B cell (primary cell): ENCODE data around the gene UCHL3. TPM values are rescaled to one million over a fixed set of nuclear protein-coding genes. Genes with fewer than 3 reads are reported as not detected.

Experiments used
- ATAC-seq: fragments of 200-7000 bp; cut with Tn5 transposase; one replicate; pipeline ENCODE4 v1.10.0; 2021; ENCODE audit warnings: low read depth, mild to moderate bottlenecking, moderate number of reproducible peaks, moderate library complexity
- CTCF ChIA-PET: fragments of 350-600 bp; sonication (Branson Sonifier 250); formaldehyde crosslinking; loops from one replicate; lab custom pipeline; 2021; ENCODE audit warnings: antibody characterized with exemption, inconsistent platforms; lab: Charles Lee
- POLR2A ChIA-PET: fragments of 350-600 bp; sonication (Branson Sonifier 250); formaldehyde crosslinking; loops from one replicate; lab custom pipeline; 2021; ENCODE audit warnings: antibody characterized with exemption; lab: Charles Lee
- DNase-seq: peaks from one replicate; pipeline ENCODE4 v3.0.0; 2013
- H2AFZ ChIP-seq: 2 replicates; pipeline ENCODE4 v1.6.1; 2012; ENCODE audit warnings: mild to moderate bottlenecking, low read depth, low read length; ENCODE audit not compliant: insufficient read depth, poor library complexity, severe bottlenecking
- H3K27ac ChIP-seq, 2 donors: 1 replicate in 1 of 2; 2 replicates in 1 of 2; pipeline ENCODE4 v1.5.1; 2012 to 2013; ENCODE audit warnings: low read length in 2 of 2, mild to moderate bottlenecking in 2 of 2, moderate library complexity in 1 of 2
- H3K27me3 ChIP-seq, 4 experiments: fragments of 200-600 bp in 1 of 4; sonication (generic) in 1 of 4; replicated peaks in 1 of 4; 1 replicate in 2 of 4; 2 replicates in 2 of 4; pipeline versions ENCODE4 v1.6.1 to v1.7.0; 2013 to 2016; ENCODE audit warnings: low read length in 3 of 4, mild to moderate bottlenecking in 2 of 4, mixed read lengths in 1 of 4, moderate library complexity in 1 of 4; ENCODE audit not compliant: insufficient read depth in 4 of 4, control insufficient read depth in 3 of 4; ENCODE audit errors: control extremely low read depth in 1 of 4
- H3K36me3 ChIP-seq, 2 experiments: replicated peaks in 1 of 2; 1 replicate in 1 of 2; 2 replicates in 1 of 2; pipeline versions ENCODE4 v1.6.1 to v1.7.1; 2013; ENCODE audit warnings: low read length in 1 of 2; ENCODE audit not compliant: insufficient read depth in 2 of 2, control insufficient read depth in 1 of 2; ENCODE audit errors: control extremely low read depth in 1 of 2, extremely low read depth in 1 of 2
- H3K4me1 ChIP-seq, 2 donors: fragments of 200-600 bp in 1 of 2; sonication (generic) in 1 of 2; 1 replicate in 1 of 2; 2 replicates in 1 of 2; pipeline versions ENCODE4 v1.5.1 to v1.6.1; 2013 to 2017; ENCODE audit warnings: low read length in 2 of 2; ENCODE audit not compliant: control insufficient read depth in 2 of 2, insufficient read depth in 2 of 2
- H3K4me2 ChIP-seq: replicated peaks from 2 replicates; pipeline ENCODE3; 2012; ENCODE audit warnings: mild to moderate bottlenecking, low read depth, low read length; ENCODE audit not compliant: poor library complexity, severe bottlenecking
- H3K4me3 ChIP-seq, 5 experiments: fragments of 200-600 bp in 1 of 5; sonication (generic) in 1 of 5; 1 replicate in 3 of 5; 2 replicates in 2 of 5; pipeline versions ENCODE4 v1.5.1 to v1.7.0; 2011 to 2016; ENCODE audit warnings: low read length in 4 of 5, mild to moderate bottlenecking in 4 of 5, low read depth in 2 of 5, control low read depth in 1 of 5, moderate library complexity in 1 of 5; ENCODE audit not compliant: insufficient read depth in 1 of 5; ENCODE audit errors: control extremely low read depth in 1 of 5, extremely low read depth in 1 of 5
- H3K79me2 ChIP-seq: fragments of 200-600 bp; sonication (generic); one replicate; pipeline ENCODE4 v1.6.0; 2016; ENCODE audit warnings: low read length; ENCODE audit not compliant: control insufficient read depth, insufficient read depth
- H3K9ac ChIP-seq: fragments of 200-600 bp; sonication (generic); 2 replicates; pipeline ENCODE4 v1.6.1; 2017; ENCODE audit warnings: mild to moderate bottlenecking, low read length, moderate library complexity
- H3K9me3 ChIP-seq, 3 donors: one replicate each; pipeline versions ENCODE4 v1.6.1 to v1.7.1; 2013; ENCODE audit warnings: low read length in 2 of 3; ENCODE audit not compliant: control insufficient read depth in 2 of 3, insufficient read depth in 1 of 3; ENCODE audit errors: control extremely low read depth in 1 of 3
- H4K20me1 ChIP-seq: 2 replicates; pipeline ENCODE4 v1.6.0; 2012; ENCODE audit warnings: mild to moderate bottlenecking, low read length; ENCODE audit not compliant: insufficient read depth, control insufficient read depth, poor library complexity, severe bottlenecking
- H3K27ac Mint-ChIP-seq: one replicate; pipeline ENCODE4 v1.8.0; 2021; ENCODE audit warnings: mixed read lengths
- H3K27me3 Mint-ChIP-seq: one replicate; pipeline ENCODE4 v1.8.0; 2021; ENCODE audit warnings: mixed read lengths
- H3K4me1 Mint-ChIP-seq: one replicate; pipeline ENCODE4 v1.8.0; 2021; ENCODE audit warnings: mixed read lengths
- H3K4me3 Mint-ChIP-seq: one replicate; pipeline ENCODE4 v1.8.0; 2021; ENCODE audit warnings: mixed read lengths
- H3K9me3 Mint-ChIP-seq: one replicate; pipeline ENCODE4 v1.8.0; 2022; ENCODE audit warnings: mixed read lengths; ENCODE audit not compliant: insufficient read depth
- CTCF ChIP-seq: fragments of 200-600 bp; IDR thresholded peaks from one replicate; pipeline ENCODE4 v1.8.0; 2022; ENCODE audit warnings: antibody characterized with exemption, mild to moderate bottlenecking
- EZH2 ChIP-seq: IDR thresholded peaks from 2 replicates; pipeline ENCODE4 v1.6.1; 2012; ENCODE audit warnings: borderline replicate concordance, low read depth, mild to moderate bottlenecking, moderate library complexity, low read length; ENCODE audit not compliant: insufficient read depth, poor library complexity, severe bottlenecking
- WGBS: methylation state at CpG from one replicate; pipeline ENCODE4 v1.1.5; 2013; ENCODE audit warnings: missing lambda C conversion rate; ENCODE audit not compliant: insufficient coverage; 5-methylcytosine and 5-hydroxymethylcytosine counted together
- intact Hi-C: fragments of 100-400 bp; cut with micrococcal nuclease; formaldehyde crosslinking; loops from one replicate; pipeline ENCODE4 v1.10.0; 2022
- polyA plus RNA-seq: library from polyadenylated mRNA; depleted of rRNA; stranded (reverse); fragments of >200 nt; gene quantifications from 2 replicates; pipeline ENCODE4 v1.2.3, GENCODE V29; 2012
- total RNA-seq, 2 donors: library from RNA; stranded (reverse); fragments of 120-200 nt in 1 of 2; gene quantifications; 1 replicate in 1 of 2; 2 replicates in 1 of 2; pipeline versions ENCODE4 v1.2.3 to v1.2.4, GENCODE V29; 2013 to 2022

UCHL3 gene
- total and polyA plus RNA-seq, 2 donors (not counting 1 experiment from before 2014, with no cell fraction given) = 13.3 to 13.5 TPM

- Mint-ChIP-seq H3K27me3 (no peaks in the 10 kb centered on the region), H3K9me3 (no peaks in the 10 kb centered on the region), H3K4me1 (peaks cover 13% of the 10 kb centered on the region), H3K4me3 (no peak overlapping the region), H3K27ac (no peak overlapping the region)
- Histone ChIP-seq H3K9ac (no peak overlapping the region), H3K9me3 (peaks cover 0 to 5% (median 0%) of the 10 kb centered on the region in 3 donors), H3K4me2 (no peak overlapping the region), H3K27ac (no peak overlapping the region), H4K20me1 (no peaks in the 10 kb centered on the region), H3K4me1 (peaks cover 18% of the 10 kb centered on the region in 2 donors), H3K79me2 (no peaks in the 10 kb centered on the region), H3K27me3 (no peaks in the 10 kb centered on the region), H2AFZ (no peak overlapping the region), H3K4me3 (no peak overlapping the region), H3K36me3 (no peaks in the 10 kb centered on the region)
- POLR2A ChIA-PET = no interaction called here
- CTCF ChIA-PET = no interaction called here
- DNase-seq (no peak), ATAC-seq (no peak)
- WGBS = 98% methylated on average over 6 of the region's 6 CpGs
- no peak for TF ChIP-seq CTCF
- TF ChIP-seq EZH2 = no peak
- intact Hi-C loops = no loop called here
Measured at GRCh38 chr13:75508002-75508548, 41.5 kb upstream of the UCHL3 start.

- ATAC-seq (no peak), DNase-seq (no peak)
- Mint-ChIP-seq H3K9me3 (no peaks in the 10 kb centered on the region), H3K4me3 (no peak overlapping the region), H3K4me1 (peaks cover 20% of the 10 kb centered on the region), H3K27ac (no peak overlapping the region), H3K27me3 (no peaks in the 10 kb centered on the region)
- no peak overlapping the region for H3K27ac ChIP-seq
- no peak overlapping the region for H2AFZ ChIP-seq
- WGBS = 100% methylated on average over 1 of the region's 3 CpGs
- H3K9ac ChIP-seq = no peak overlapping the region
- H3K79me2 ChIP-seq = no peaks in the 10 kb centered on the region
- H3K4me2 ChIP-seq = no peak overlapping the region
- intact Hi-C loops = no loop called here
- TF ChIP-seq CTCF = no peak
- TF ChIP-seq EZH2 = no peak
- H3K9me3 ChIP-seq = peaks cover 0 to 5% (median 0%) of the 10 kb centered on the region in 3 donors
- H3K36me3 ChIP-seq = no peaks in the 10 kb centered on the region
- H3K4me1 ChIP-seq = peaks cover 22 to 24% of the 10 kb centered on the region in 2 donors
- no peaks in the 10 kb centered on the region for H4K20me1 ChIP-seq
- ChIA-PET POLR2A (no interaction called here), CTCF (no interaction called here)
- no peak overlapping the region for H3K4me3 ChIP-seq
- no peaks in the 10 kb centered on the region for H3K27me3 ChIP-seq
Measured at GRCh38 chr13:75511051-75511625, 38.5 kb upstream of the UCHL3 start.
